ENCODE data around the gene CADPS2.

The CADPS2 gene

GRCh38 chr7:122717356-122718089 lies 168.7 kb downstream of the CADPS2 start:
- no peak for TF ChIP-seq JUND (IDR thresholded peaks at IDR 0.05; ENCODE audit: low read depth)
- no peak for DNase-seq (ENCODE audit: low read depth in 1 of 2, low spot score in 1 of 2)
- in situ Hi-C loops (cut with HindIII; ENCODE audit: low pct_unique_long_range_greater_than_20kb, low sequenced_read_pairs): no loop called here

GRCh38 chr7:122715183-122715582 lies 171.1 kb downstream of the CADPS2 start:
- no peak for DNase-seq (ENCODE audit: low read depth in 1 of 2, low spot score in 1 of 2)
- in situ Hi-C loops (cut with HindIII; ENCODE audit: low pct_unique_long_range_greater_than_20kb, low sequenced_read_pairs): no loop called here
- no peak for TF ChIP-seq JUND (IDR thresholded peaks at IDR 0.05; ENCODE audit: low read depth)

- DNase-seq (ENCODE audit: low read depth in 1 of 2, low spot score in 1 of 2): no peak
- in situ Hi-C loops (cut with HindIII; ENCODE audit: low pct_unique_long_range_greater_than_20kb, low sequenced_read_pairs): no loop called here
- TF ChIP-seq JUND (IDR thresholded peaks at IDR 0.05; ENCODE audit: low read depth): no peak
Measured at GRCh38 chr7:122710916-122711315, 175.3 kb downstream of the CADPS2 start.

GRCh38 chr7:122709930-122710646 lies 176.2 kb downstream of the CADPS2 start:
- TF ChIP-seq JUND (IDR thresholded peaks at IDR 0.05; ENCODE audit: low read depth): no peak
- DNase-seq (ENCODE audit: low read depth in 1 of 2, low spot score in 1 of 2): no peak
- in situ Hi-C loops (cut with HindIII; ENCODE audit: low pct_unique_long_range_greater_than_20kb, low sequenced_read_pairs): no loop called here

- no peak for DNase-seq (ENCODE audit: low read depth in 1 of 2, low spot score in 1 of 2)
- in situ Hi-C loops (cut with HindIII; ENCODE audit: low pct_unique_long_range_greater_than_20kb, low sequenced_read_pairs): no loop called here
- TF ChIP-seq JUND (IDR thresholded peaks at IDR 0.05; ENCODE audit: low read depth): no peak
Measured at GRCh38 chr7:122706836-122707235, 179.4 kb downstream of the CADPS2 start.

- no peak for TF ChIP-seq JUND (IDR thresholded peaks at IDR 0.05; ENCODE audit: low read depth)
- no peak for DNase-seq (ENCODE audit: low read depth in 1 of 2, low spot score in 1 of 2)
- in situ Hi-C loops (cut with HindIII; ENCODE audit: low pct_unique_long_range_greater_than_20kb, low sequenced_read_pairs): no loop called here
Measured at GRCh38 chr7:122702872-122703510, 183.3 kb downstream of the CADPS2 start, which contains the start of gene RNF148. RNF148 (minus strand) TSS chr7:122702922; CDS start chr7:122702750, 172 bp downstream.

- no peak for TF ChIP-seq JUND (IDR thresholded peaks at IDR 0.05; ENCODE audit: low read depth)
- in situ Hi-C loops (cut with HindIII; ENCODE audit: low pct_unique_long_range_greater_than_20kb, low sequenced_read_pairs): no loop called here
- no peak for DNase-seq (ENCODE audit: low read depth in 1 of 2, low spot score in 1 of 2)
Measured at GRCh38 chr7:122699017-122699416, 187.2 kb downstream of the CADPS2 start, which contains the start of gene RNF133. RNF133 (minus strand) TSS chr7:122699117; CDS start chr7:122698918, 199 bp downstream.

- TF ChIP-seq JUND (IDR thresholded peaks at IDR 0.05; ENCODE audit: low read depth): no peak
- no peak for DNase-seq (ENCODE audit: low read depth in 1 of 2, low spot score in 1 of 2)
- in situ Hi-C loops (cut with HindIII; ENCODE audit: low pct_unique_long_range_greater_than_20kb, low sequenced_read_pairs): no loop called here
Measured at GRCh38 chr7:122695816-122696215, 190.4 kb downstream of the CADPS2 start.

GRCh38 chr7:122694697-122695096 lies 191.6 kb downstream of the CADPS2 start:
- no peak for DNase-seq (ENCODE audit: low read depth in 1 of 2, low spot score in 1 of 2)
- no peak for TF ChIP-seq JUND (IDR thresholded peaks at IDR 0.05; ENCODE audit: low read depth)
- in situ Hi-C loops (cut with HindIII; ENCODE audit: low pct_unique_long_range_greater_than_20kb, low sequenced_read_pairs): no loop called here

- in situ Hi-C loops (cut with HindIII; ENCODE audit: low pct_unique_long_range_greater_than_20kb, low sequenced_read_pairs): no loop called here
- no peak for TF ChIP-seq JUND (IDR thresholded peaks at IDR 0.05; ENCODE audit: low read depth)
Measured at GRCh38 chr7:122692769-122693309, 193.4 kb downstream of the CADPS2 start.

GRCh38 chr7:122691569-122692235 lies 194.6 kb downstream of the CADPS2 start:
- TF ChIP-seq JUND (IDR thresholded peaks at IDR 0.05; ENCODE audit: low read depth): no peak
- in situ Hi-C loops (cut with HindIII; ENCODE audit: low pct_unique_long_range_greater_than_20kb, low sequenced_read_pairs): no loop called here
- DNase-seq (ENCODE audit: low read depth in 1 of 2, low spot score in 1 of 2): no peak

More at GRCh38 chr7:122692769-122693309, 193.4 kb downstream of the CADPS2 start:
- DNase-seq (ENCODE audit: low read depth in 1 of 2, low spot score in 1 of 2): no peak

Measured in T47D (cell line).